Heart left ventricle (tissue), 16 donors: ENCODE data around the gene SLC66A2. TPM values are rescaled to one million over a fixed set of nuclear protein-coding genes. Genes with fewer than 3 reads are reported as not detected.

Experiments
- ATAC-seq, 4 donors: fragments of 200-7000 bp; cut with Tn5 transposase; one replicate each; pipeline ENCODE4 v1.9.1; 2020 to 2022; ENCODE audit warnings: moderate library complexity in 4 of 4, mild to moderate bottlenecking in 3 of 4, moderate number of reproducible peaks in 1 of 4
- DNase-seq, 5 donors: peaks; one replicate each; pipeline ENCODE4 v3.0.0-alpha.2; 2020
- H3K27ac ChIP-seq, 12 donors: fragments of 200-600 bp; sonication (generic) in 4 of 12; one replicate each; pipeline versions ENCODE4 v1.5.0 to v1.8.0; 2016 to 2022; ENCODE audit warnings: mild to moderate bottlenecking in 2 of 12
- H3K27me3 ChIP-seq, 9 donors: fragments of 200-600 bp; sonication (generic) in 2 of 9; one replicate each; pipeline versions ENCODE4 v1.5.1 to v1.8.0; 2016 to 2022; ENCODE audit warnings: mild to moderate bottlenecking in 3 of 9
- H3K36me3 ChIP-seq, 9 donors: fragments of 200-600 bp; sonication (generic) in 2 of 9; one replicate each; pipeline versions ENCODE4 v1.5.0 to v1.8.0; 2018 to 2022; ENCODE audit warnings: mild to moderate bottlenecking in 2 of 9
- H3K4me1 ChIP-seq, 12 donors: fragments of 200-600 bp; sonication (generic) in 4 of 12; one replicate each; pipeline versions ENCODE4 v1.5.0 to v1.8.0; 2016 to 2022; ENCODE audit warnings: mild to moderate bottlenecking in 3 of 12
- H3K4me3 ChIP-seq, 12 donors: fragments of 200-600 bp; sonication (generic) in 4 of 12; one replicate each; pipeline versions ENCODE4 v1.5.0 to v1.8.0; 2017 to 2022; ENCODE audit warnings: mild to moderate bottlenecking in 9 of 12, moderate library complexity in 4 of 12
- H3K9me3 ChIP-seq, 12 donors: fragments of 200-600 bp; sonication (generic) in 4 of 12; one replicate each; pipeline versions ENCODE4 v1.5.0 to v1.8.0; 2016 to 2022; ENCODE audit warnings: mild to moderate bottlenecking in 1 of 12
- CTCF ChIP-seq, 12 donors: fragments of 200-600 bp; sonication (generic) in 4 of 12; IDR thresholded peaks; one replicate each; pipeline versions ENCODE4 v1.5.0 to v1.8.0; 2018 to 2022; ENCODE audit warnings: antibody characterized with exemption in 12 of 12, mild to moderate bottlenecking in 5 of 12
- POLR2A ChIP-seq, 2 donors: fragments of 450-650 bp; IDR thresholded peaks; one replicate each; pipeline ENCODE4 v1.6.1; 2017; ENCODE audit warnings: antibody characterized with exemption in 2 of 2, mild to moderate bottlenecking in 2 of 2, moderate library complexity in 2 of 2
- WGBS, 4 donors: extraction: QIAGEN DNeasy Blood & Tissue Kit in 2 of 4; methylation state at CpG; one replicate each; pipeline versions ENCODE4 v1.1.5 to v1.1.7; 2013 to 2018; 5-methylcytosine and 5-hydroxymethylcytosine counted together
- intact Hi-C, 10 donors: fragments of 100-400 bp; cut with DNase I; formaldehyde crosslinking; loops; one replicate each; pipeline versions ENCODE4 v1.11.1 to v1.14.2; 2022
- polyA plus RNA-seq, 2 donors: library from polyadenylated mRNA; stranded (reverse); fragments of 200-250 nt; gene quantifications; one replicate each; pipeline ENCODE4 v1.2.3, GENCODE V29; 2013
- total RNA-seq, 9 donors: library from RNA; depleted of rRNA in 2 of 9; stranded (reverse); fragments of >200 nt in 2 of 9; fragmentation: NEBNext Ultra II Directional in 3 of 9; extraction: Animal tissue kit (Norgen Biotek cat#: 25700) in 3 of 9; gene quantifications; one replicate each; pipeline versions ENCODE4 v1.1.0 to v1.2.4, GENCODE V29; 2016 to 2023
- donor health status: ischemic (EF 13 %, LVEDD 7.1; RV severe dilation, severe dysfunction).
- donor health status: healthy with polysubstance abuse.
- donor health status: DM: no; HTN: yes; CAD: no.
- donor health status: DM: no; HTN: no; CAD: no.
- donor health status: ischemic (EF 25% LVEDD 6.9; RV normal size, moderate dysfunction).
- donor health status: ischemic (EF 25% LVEDD 5.7; RV mildly dilated, moderate dysfunction).
- donor health status: healthy.
- donor health status: DM: yes; HTN: yes; CAD: no.
- donor health status: ischemic (EF 35%, LVEDD 5.7; RV mildly dilated, moderate dysfunction).
- donor health status: nonischemic (EF 11% LVEDD 7.7; RV severe dilation, severe dysfunction).
- donor health status: DM: yes; HTN: yes; CAD: no.
- donor health status: PGD.
- donor health status: ischemic (EF 29% LVEDD 5.4; RV normal size, mild dysfunction).
- donor health status: nonischemic (EF 23%, LVEDD 6.1; RV moderate dilation, normal function).

SLC66A2 gene
- total and polyA plus RNA-seq, 11 donors = 19.7 to 33.4 (median 26.6) TPM

- Histone ChIP-seq H3K4me1 (peaks cover 0 to 4% (median 0%) of the 10 kb centered on the region in 12 donors), H3K9me3 (no peaks in the 10 kb centered on the region), H3K36me3 (peaks cover 0 to 30% (median 19%) of the 10 kb centered on the region in 9 donors), H3K27ac (no peak overlapping the region), H3K27me3 (no peaks in the 10 kb centered on the region), H3K4me3 (no peak overlapping the region)
- DNase-seq (no peak), ATAC-seq (no peak)
- intact Hi-C loops = loop anchor here in 1 of 10 donors (10.0 kb wide), 1 partner anchor 79 kb away; the partner anchor contains the start of gene TXNL4A
- TF ChIP-seq CTCF (IDR thresholded peaks at IDR 0.05) = no peak
- TF ChIP-seq POLR2A (IDR thresholded peaks at IDR 0.05) = no peak
- 71 to 78% (median 72%) methylated on average over 1 of the region's 1 CpG for WGBS, 4 donors
Measured at GRCh38 chr18:79905993-79906392, 45.5 kb downstream of the SLC66A2 start.

DNA sequence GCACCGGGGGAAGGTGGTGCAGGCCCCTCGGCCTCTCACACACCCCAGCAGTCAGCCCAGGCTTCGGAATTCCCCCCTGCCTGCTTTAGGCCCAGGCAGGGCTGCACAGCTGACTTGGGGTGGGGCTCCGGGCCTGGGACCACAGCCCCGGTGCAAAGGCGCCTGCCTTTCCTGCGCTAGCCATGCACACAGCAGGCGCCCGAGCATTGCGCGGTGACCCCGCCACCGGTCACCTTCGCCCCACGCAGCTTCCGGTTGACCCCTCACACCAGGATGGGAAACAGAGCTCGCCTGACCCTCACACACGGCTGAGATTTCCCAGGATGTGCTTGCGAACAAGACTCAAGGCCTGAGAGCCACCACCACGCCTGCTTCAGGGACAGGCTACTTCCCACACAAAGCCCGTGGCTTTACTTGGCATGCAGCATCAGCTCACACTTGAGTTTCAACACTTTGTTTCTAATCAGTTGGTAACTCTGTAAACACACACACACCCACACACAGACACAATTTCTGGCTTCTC is 46.0 kb downstream of the SLC66A2 start:
- TF ChIP-seq CTCF (IDR thresholded peaks at IDR 0.05) (no peak), POLR2A (IDR thresholded peaks at IDR 0.05) (no peak)
- DNase-seq (peak in 3 of 5 donors; percentile 19 to 28 (median 25)), ATAC-seq (peak in 1 of 4 donors; percentile 21)
- no peak overlapping the region for H3K4me3 ChIP-seq
- intact Hi-C loops = loop anchor here in 1 of 10 donors (10.0 kb wide), 1 partner anchor 79 kb away; the partner anchor contains the start of gene TXNL4A
- whole genome bisulfite sequencing, 4 donors = 84 to 95% (median 92%) methylated on average over 12 to 21 of the region's 21 CpGs
- H3K27me3 ChIP-seq = no peaks in the 10 kb centered on the region
- H3K36me3 ChIP-seq = peaks cover 0 to 30% (median 18%) of the 10 kb centered on the region in 9 donors
- H3K9me3 ChIP-seq = no peaks in the 10 kb centered on the region
- H3K4me1 ChIP-seq = peaks cover 0 to 4% (median 0%) of the 10 kb centered on the region in 12 donors
- H3K27ac ChIP-seq = no peak overlapping the region

- intact Hi-C loops = loop anchor here in 1 of 10 donors (10.0 kb wide), 1 partner anchor 80 kb away; the partner anchor contains the start of gene TXNL4A
Measured at GRCh38 chr18:79904357-79905147, 46.9 kb downstream of the SLC66A2 start.

More at GRCh38 chr18:79904357-79905147, 46.9 kb downstream of the SLC66A2 start:
- no peak for ATAC-seq
- peak in 3 of 5 donors; percentile 16 to 47 (median 18) for DNase-seq
- Histone ChIP-seq H3K9me3 (peaks cover 0 to 4% (median 0%) of the 10 kb centered on the region in 12 donors), H3K4me1 (peaks cover 0 to 4% (median 0%) of the 10 kb centered on the region in 12 donors), H3K27me3 (no peaks in the 10 kb centered on the region), H3K36me3 (peaks cover 0 to 30% (median 18%) of the 10 kb centered on the region in 9 donors), H3K27ac (no peak overlapping the region), H3K4me3 (no peak overlapping the region)
- 96 to 99% (median 97%) methylated on average over 17 to 27 of the region's 27 CpGs for WGBS, 4 donors
- no peak for TF ChIP-seq CTCF (IDR thresholded peaks at IDR 0.05)
- no peak for TF ChIP-seq POLR2A (IDR thresholded peaks at IDR 0.05)
